Glutamatergic neuron (in vitro differentiated cells): Measurements from ENCODE around the gene SUV39H2. TPM values are rescaled to one million over a fixed set of nuclear protein-coding genes. Genes with fewer than 3 reads are reported as not detected.

Experiments
- DNase-seq: peaks from one replicate; pipeline ENCODE4 v3.0.0; 2022
- H3K27ac Mint-ChIP-seq: one replicate; pipeline ENCODE4 v1.8.0; 2020; ENCODE audit warnings: mild to moderate bottlenecking, mixed read lengths, inconsistent platforms; ENCODE audit not compliant: unreplicated experiment
- H3K27me3 Mint-ChIP-seq: one replicate; pipeline ENCODE4 v1.8.0; 2020; ENCODE audit warnings: mild to moderate bottlenecking, moderate library complexity, mixed read lengths, inconsistent platforms; ENCODE audit not compliant: unreplicated experiment
- H3K36me3 Mint-ChIP-seq: one replicate; pipeline ENCODE4 v1.8.0; 2020; ENCODE audit warnings: mild to moderate bottlenecking, mixed read lengths, inconsistent platforms; ENCODE audit not compliant: unreplicated experiment
- H3K4me1 Mint-ChIP-seq: one replicate; pipeline ENCODE4 v1.8.0; 2020; ENCODE audit warnings: mild to moderate bottlenecking, low read depth, mixed read lengths, inconsistent platforms; ENCODE audit not compliant: unreplicated experiment
- H3K4me3 Mint-ChIP-seq: one replicate; pipeline ENCODE4 v1.8.0; 2020; ENCODE audit warnings: mild to moderate bottlenecking, mixed read lengths, inconsistent platforms; ENCODE audit not compliant: unreplicated experiment
- H3K9me3 Mint-ChIP-seq: one replicate; pipeline ENCODE4 v1.8.0; 2020; ENCODE audit warnings: mild to moderate bottlenecking, moderate library complexity, mixed read lengths, inconsistent platforms; ENCODE audit not compliant: unreplicated experiment
- CTCF ChIP-seq: fragments of 200-600 bp; sonication (generic); IDR thresholded peaks from one replicate; pipeline ENCODE4 v1.5.0; 2021; ENCODE audit not compliant: partially characterized antibody, unreplicated experiment
- total RNA-seq: library from RNA; stranded (reverse); fragmentation: NEBNext Ultra II Directional; extraction: Animal tissue kit (Norgen Biotek cat#: 25700); gene quantifications from one replicate; pipeline ENCODE4 v1.2.1, GENCODE V29; 2021; ENCODE audit not compliant: unreplicated experiment

Gene SUV39H2
- total RNA-seq, 1 donor from 2014 or later: 15.1 TPM

GRCh38 chr10:14837757-14838581, 40.7 kb upstream of the SUV39H2 start, which contains the start of the genes CDNF, HSPA14 and MSANTD7:
TSS of gene CDNF (minus strand) at chr10:14838037. CDS start at chr10:14837946, 91 bp downstream.
TSS of gene HSPA14 (plus strand) at chr10:14838306. CDS start at chr10:14838403, 97 bp downstream.
TSS of gene MSANTD7 (plus strand) at chr10:14838306. CDS start at chr10:14842285, 3,979 bp downstream.
- TF ChIP-seq CTCF: no peak
- Mint-ChIP-seq H3K36me3 (no peaks in the 10 kb centered on the region), H3K4me3 (peak within 1 kb of the TSS; percentile 91)

GRCh38 chr10:14838582-14839304, 39.9 kb upstream of the SUV39H2 start:
- H3K4me1 Mint-ChIP-seq: peaks cover 2% of the 10 kb centered on the region
- no peaks in the 10 kb centered on the region for H3K36me3 Mint-ChIP-seq
- H3K9me3 Mint-ChIP-seq: peaks cover 9% of the 10 kb centered on the region
- peak; percentile 69 for DNase-seq
- peak overlapping the region; percentile 91 for H3K4me3 Mint-ChIP-seq
- peak overlapping the region; percentile 80 for H3K27ac Mint-ChIP-seq
- H3K27me3 Mint-ChIP-seq: peaks cover 9% of the 10 kb centered on the region
- no peak for TF ChIP-seq CTCF

More at GRCh38 chr10:14837757-14838581, 40.7 kb upstream of the SUV39H2 start, which contains the start of the genes CDNF, HSPA14 and MSANTD7:
- H3K27me3 Mint-ChIP-seq: peaks cover 9% of the 10 kb centered on the region
- peak within 1 kb of the TSS; percentile 97 for H3K27ac Mint-ChIP-seq
- peaks cover 9% of the 10 kb centered on the region for H3K9me3 Mint-ChIP-seq
- DNase-seq: peak; percentile 100
- H3K4me1 Mint-ChIP-seq: peaks cover 2% of the 10 kb centered on the region

- H3K4me1 Mint-ChIP-seq: peaks cover 2% of the 10 kb centered on the region
- peaks cover 9% of the 10 kb centered on the region for H3K27me3 Mint-ChIP-seq
- H3K4me3 Mint-ChIP-seq: peak overlapping the region; percentile 91
- H3K36me3 Mint-ChIP-seq: no peaks in the 10 kb centered on the region
- TF ChIP-seq CTCF: no peak
- H3K27ac Mint-ChIP-seq: peak overlapping the region; percentile 80
- peaks cover 9% of the 10 kb centered on the region for H3K9me3 Mint-ChIP-seq
- no peak for DNase-seq
Measured at GRCh38 chr10:14839305-14839695, 39.4 kb upstream of the SUV39H2 start.

- peaks cover 7% of the 10 kb centered on the region for H3K9me3 Mint-ChIP-seq
- peak overlapping the region; percentile 64 for H3K4me3 Mint-ChIP-seq
- H3K4me1 Mint-ChIP-seq: peaks cover 2% of the 10 kb centered on the region
- DNase-seq: no peak
- no peak for TF ChIP-seq CTCF
- H3K27me3 Mint-ChIP-seq: peaks cover 7% of the 10 kb centered on the region
- no peak overlapping the region for H3K27ac Mint-ChIP-seq
- H3K36me3 Mint-ChIP-seq: no peaks in the 10 kb centered on the region
Measured at GRCh38 chr10:14840178-14840577, 38.5 kb upstream of the SUV39H2 start.
